ENCODE data around the gene MTFP1.

- TF ChIP-seq POLR2A (IDR thresholded peaks at IDR 0.05; ENCODE audit: low read depth, low read length), result no peak
- TF ChIP-seq CTCF (conservative IDR thresholded peaks at IDR 0.05; ENCODE audit: low read depth, low read length), result no peak
- no peak for TF ChIP-seq MXI1 (IDR thresholded peaks at IDR 0.05; ENCODE audit: borderline replicate concordance, low read depth, low read length)
- no peak for TF ChIP-seq MAFK (IDR thresholded peaks at IDR 0.05; ENCODE audit: low read depth, low read length)
These were observed 297 bp upstream of the MTFP1 start for GRCh38 chr22:30425327-30425615.
